ENCODE data around the gene TRIM56.
A peak's percentile ranks its signal among the peaks of the same experiment; 100 is the strongest.
"Not testable (repeated sequence)": the region's sequence is repeated elsewhere in the genome, so short reads cannot be mapped to it uniquely, and the experiment has no call there.

TRIM56 gene

GRCh38 chr7:101111261-101111660 is 26.0 kb downstream of the TRIM56 start:
- DNase-seq (ENCODE audit: low read depth in 1 of 2, low spot score in 1 of 2): no peak

- DNase-seq (ENCODE audit: low read depth in 1 of 2, low spot score in 1 of 2): no peak
These were observed 27.0 kb downstream of the TRIM56 start for GRCh38 chr7:101112233-101112632.

GRCh38 chr7:101113140-101113539 is 27.9 kb downstream of the TRIM56 start:
- DNase-seq (ENCODE audit: low read depth in 1 of 2, low spot score in 1 of 2): not testable (repeated sequence)

- no peak for DNase-seq (ENCODE audit: low read depth in 1 of 2, low spot score in 1 of 2)
These were observed 28.6 kb downstream of the TRIM56 start for GRCh38 chr7:101113836-101114235.

GRCh38 chr7:101114492-101114891 is 29.2 kb downstream of the TRIM56 start:
- DNase-seq (ENCODE audit: low read depth in 1 of 2, low spot score in 1 of 2): no peak

GRCh38 chr7:101115215-101115614 is 29.9 kb downstream of the TRIM56 start:
- no peak for DNase-seq (ENCODE audit: low read depth in 1 of 2, low spot score in 1 of 2)

- DNase-seq (ENCODE audit: low read depth in 1 of 2, low spot score in 1 of 2): no peak
These were observed 31.6 kb downstream of the TRIM56 start for GRCh38 chr7:101116898-101117297.

GRCh38 chr7:101118856-101119255 is 33.6 kb downstream of the TRIM56 start:
- no peak for DNase-seq (ENCODE audit: low read depth in 1 of 2, low spot score in 1 of 2)

- DNase-seq (ENCODE audit: low read depth in 1 of 2, low spot score in 1 of 2): no peak
These were observed 34.6 kb downstream of the TRIM56 start for GRCh38 chr7:101119876-101120275.

GRCh38 chr7:101120315-101120714 is 35.0 kb downstream of the TRIM56 start:
- DNase-seq (ENCODE audit: low read depth in 1 of 2, low spot score in 1 of 2): no peak

GRCh38 chr7:101121631-101121990 is 36.3 kb downstream of the TRIM56 start:
- DNase-seq (ENCODE audit: low read depth in 1 of 2, low spot score in 1 of 2): not testable (repeated sequence)

- DNase-seq (ENCODE audit: low read depth in 1 of 2, low spot score in 1 of 2): no peak
These were observed 37.0 kb downstream of the TRIM56 start for GRCh38 chr7:101121991-101122932.

GRCh38 chr7:101122933-101123702 is 37.8 kb downstream of the TRIM56 start:
- DNase-seq (ENCODE audit: low read depth in 1 of 2, low spot score in 1 of 2): no peak

GRCh38 chr7:101123703-101124068 is 38.4 kb downstream of the TRIM56 start:
- DNase-seq (ENCODE audit: low read depth in 1 of 2, low spot score in 1 of 2): no peak

- DNase-seq (ENCODE audit: low read depth in 1 of 2, low spot score in 1 of 2): no peak
These were observed 39.2 kb downstream of the TRIM56 start for GRCh38 chr7:101124376-101125056.

- DNase-seq (ENCODE audit: low read depth in 1 of 2, low spot score in 1 of 2): no peak
These were observed 40.8 kb downstream of the TRIM56 start for GRCh38 chr7:101125989-101126650.

GRCh38 chr7:101126651-101127459 is 41.6 kb downstream of the TRIM56 start, which contains the start of gene SERPINE1:
SERPINE1 (plus strand) TSS chr7:101127104; CDS start chr7:101128394, 1,290 bp downstream.
- peak in 1 of 2 donors; percentile 16 for DNase-seq (ENCODE audit: low read depth in 1 of 2, low spot score in 1 of 2)

GRCh38 chr7:101127460-101128039 is 42.3 kb downstream of the TRIM56 start:
- no peak for DNase-seq (ENCODE audit: low read depth in 1 of 2, low spot score in 1 of 2)

GRCh38 chr7:101128040-101128834 is 43.0 kb downstream of the TRIM56 start:
- DNase-seq (ENCODE audit: low read depth in 1 of 2, low spot score in 1 of 2): no peak

Data from stimulated activated CD4-positive, alpha-beta T cell treated with anti-CD3 and anti-CD28 coated beads, Interleukin-15, amount 100 ng/mL, for 1 hour (primary cell).